Esophagus muscularis mucosa (tissue), 4 donors: ENCODE data around the gene CDH15.

Source experiments
- EP300 ChIP-seq: sonication (generic); formaldehyde crosslinking; IDR thresholded peaks from one replicate; pipeline ENCODE4 v1.6.1; 2017; ENCODE audit warnings: antibody characterized with exemption
- POLR2A ChIP-seq: fragments of 450-650 bp; IDR thresholded peaks from one replicate; pipeline ENCODE4 v1.6.1; 2017; ENCODE audit warnings: antibody characterized with exemption, moderate library complexity, mild to moderate bottlenecking, low read depth
- POLR2AphosphoS5 ChIP-seq, 2 donors: sonication (generic); formaldehyde crosslinking; IDR thresholded peaks; one replicate each; pipeline ENCODE4 v1.6.1; 2017; ENCODE audit warnings: antibody characterized with exemption in 2 of 2
- TF ChIP-seq, protein P1 (sequence below), 3 experiments: fragments of 200-600 bp in 2 of 3; fragments of 450-650 bp in 1 of 3; sonication (generic) in 2 of 3; IDR thresholded peaks; one replicate each; pipeline ENCODE4 v1.5.1; 2017 to 2019; ENCODE audit warnings: antibody characterized with exemption in 3 of 3, mild to moderate bottlenecking in 2 of 3, moderate library complexity in 1 of 3

DNA sequence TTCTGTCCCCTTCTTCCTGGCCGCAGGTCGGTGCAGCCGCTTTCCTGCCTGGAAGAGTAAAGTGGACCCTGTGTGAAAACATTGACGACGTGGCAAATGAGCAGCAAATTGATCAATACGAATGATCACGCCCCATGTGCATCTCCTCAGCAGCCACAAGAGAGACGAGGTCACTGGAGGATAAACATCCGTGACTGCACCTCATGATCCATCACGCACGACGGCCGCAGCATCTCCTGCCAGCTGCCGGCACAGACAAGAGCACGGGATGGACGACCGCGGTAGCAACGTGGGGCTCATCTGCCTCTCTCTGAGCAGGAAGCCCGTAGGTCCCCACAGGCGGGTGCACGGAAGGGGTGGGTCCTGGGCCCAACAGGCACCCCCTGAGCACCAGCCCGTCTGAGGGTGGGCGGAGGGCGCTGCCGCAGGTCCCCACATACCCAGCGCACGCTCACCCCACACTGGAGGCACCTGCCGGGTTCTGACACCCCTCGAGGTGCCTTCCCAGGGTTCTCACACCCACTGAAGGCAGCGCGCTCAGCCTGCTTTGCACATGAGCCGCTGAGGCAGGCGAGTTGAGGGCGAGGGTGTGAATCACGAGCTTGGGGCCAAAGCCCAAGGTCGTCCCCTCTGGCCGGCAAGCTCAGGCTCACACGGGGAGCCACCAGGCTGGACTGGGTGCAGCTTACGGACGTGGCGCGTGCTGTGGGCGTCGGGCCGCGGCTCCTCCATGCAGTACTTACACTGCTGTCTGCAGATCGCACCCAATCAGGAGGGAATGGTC is 12.3 kb upstream of the CDH15 start:
- TF ChIP-seq, protein P1, sequence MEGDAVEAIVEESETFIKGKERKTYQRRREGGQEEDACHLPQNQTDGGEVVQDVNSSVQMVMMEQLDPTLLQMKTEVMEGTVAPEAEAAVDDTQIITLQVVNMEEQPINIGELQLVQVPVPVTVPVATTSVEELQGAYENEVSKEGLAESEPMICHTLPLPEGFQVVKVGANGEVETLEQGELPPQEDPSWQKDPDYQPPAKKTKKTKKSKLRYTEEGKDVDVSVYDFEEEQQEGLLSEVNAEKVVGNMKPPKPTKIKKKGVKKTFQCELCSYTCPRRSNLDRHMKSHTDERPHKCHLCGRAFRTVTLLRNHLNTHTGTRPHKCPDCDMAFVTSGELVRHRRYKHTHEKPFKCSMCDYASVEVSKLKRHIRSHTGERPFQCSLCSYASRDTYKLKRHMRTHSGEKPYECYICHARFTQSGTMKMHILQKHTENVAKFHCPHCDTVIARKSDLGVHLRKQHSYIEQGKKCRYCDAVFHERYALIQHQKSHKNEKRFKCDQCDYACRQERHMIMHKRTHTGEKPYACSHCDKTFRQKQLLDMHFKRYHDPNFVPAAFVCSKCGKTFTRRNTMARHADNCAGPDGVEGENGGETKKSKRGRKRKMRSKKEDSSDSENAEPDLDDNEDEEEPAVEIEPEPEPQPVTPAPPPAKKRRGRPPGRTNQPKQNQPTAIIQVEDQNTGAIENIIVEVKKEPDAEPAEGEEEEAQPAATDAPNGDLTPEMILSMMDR (IDR thresholded peaks at IDR 0.05) = no peak
- TF ChIP-seq POLR2AphosphoS5 (IDR thresholded peaks at IDR 0.05) = no peak
- no peak for TF ChIP-seq POLR2A
- TF ChIP-seq EP300 = no peak
